Measurements from ENCODE around the gene SLC35E2B. TPM values are rescaled to one million over a fixed set of nuclear protein-coding genes. Genes with fewer than 3 reads are reported as not detected.
"Not testable (repeated sequence)": the region's sequence is repeated elsewhere in the genome, so short reads cannot be mapped to it uniquely, and the experiment has no call there.

SLC35E2B gene
- total RNA-seq, 1 experiment from 2014 or later, result 41.7 TPM

DNA sequence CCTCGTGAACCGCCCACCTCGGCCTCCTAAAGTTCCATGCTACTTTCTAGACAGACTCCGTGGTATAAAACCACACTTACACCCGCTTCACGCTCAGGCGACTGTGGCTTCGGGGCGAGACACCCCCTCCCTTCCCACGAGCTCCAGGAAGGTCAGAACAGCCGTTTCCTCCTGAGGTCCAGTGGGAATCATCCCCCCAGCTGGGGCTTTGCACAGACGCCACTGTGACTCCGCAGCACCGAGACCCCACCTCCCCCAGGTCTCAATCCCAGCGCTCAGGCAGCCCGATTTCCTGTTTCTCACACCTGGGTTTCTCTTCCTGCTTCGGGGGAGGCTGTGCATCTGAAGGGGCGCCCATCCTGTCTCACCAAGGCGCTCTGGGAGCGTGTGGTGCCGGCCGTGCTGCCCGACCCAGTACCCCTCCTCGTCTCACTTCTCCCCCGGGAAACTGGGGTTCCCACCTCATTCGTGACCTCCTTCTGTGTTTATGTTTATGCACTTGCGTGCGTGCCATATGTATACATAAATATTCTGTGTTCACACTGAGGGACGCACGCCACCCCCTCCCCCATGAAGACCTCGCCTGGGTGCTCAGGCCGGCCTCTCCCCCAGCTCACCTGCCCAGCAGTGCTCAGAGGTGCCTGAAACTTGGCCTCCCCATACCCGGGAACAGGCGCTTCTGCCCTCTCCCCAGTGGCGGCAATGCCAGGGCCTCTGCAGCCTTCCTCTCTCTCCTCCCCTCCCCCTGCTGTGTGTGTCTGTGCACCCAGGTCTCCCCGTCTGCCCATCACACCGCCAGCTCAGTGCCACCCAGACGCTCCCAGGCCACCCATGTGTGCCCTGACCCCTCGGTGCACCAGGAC, 14.6 kb downstream of the SLC35E2B start:
- H2BK12ac ChIP-seq (ENCODE audit: insufficient read length, low read depth, low read length), result no peak overlapping the region
- H3K4me1 ChIP-seq (ENCODE audit: insufficient read depth, low read length), result no peaks in the 10 kb centered on the region; the same call in 1 of the 2 replicates
- H3K27ac ChIP-seq (ENCODE audit: insufficient read length, low read depth, low read length), result no peak overlapping the region
- H2BK5ac ChIP-seq (ENCODE audit: insufficient read length, low read length), result no peak overlapping the region
- DNase-seq, result no peak
- H4K20me1 ChIP-seq (ENCODE audit: control insufficient read depth, insufficient read depth, insufficient read length), result no peaks in the 10 kb centered on the region
- H3K9me3 ChIP-seq (ENCODE audit: control insufficient read depth, low read depth, low read length), result no peaks in the 10 kb centered on the region
- no peak overlapping the region for H2AK5ac ChIP-seq (ENCODE audit: insufficient read length, low read length)
- peak overlapping the region; percentile 84 to 93 (median 85) for H3K27ac Mint-ChIP-seq
- H3K27me3 Mint-ChIP-seq (ENCODE audit: low read depth), result no peaks in the 10 kb centered on the region
- H3K56ac ChIP-seq (ENCODE audit: insufficient read length, low read depth, low read length), result no peak overlapping the region
- H4K8ac ChIP-seq (replicated peaks; ENCODE audit: insufficient read length, low read depth, low read length), result no peak overlapping the region
- no peak overlapping the region; a peak in 1 of 5 replicates for H3K4me3 Mint-ChIP-seq
- H3K79me2 ChIP-seq (ENCODE audit: insufficient read depth, low read length), result peaks cover 2% of the 10 kb centered on the region; the same call in 1 of the 2 replicates
- no peak overlapping the region for H3K4ac ChIP-seq (ENCODE audit: low read depth, low read length)
- no peak overlapping the region for H4K91ac ChIP-seq (ENCODE audit: insufficient read length, low read depth, low read length)
- no peaks in the 10 kb centered on the region for H3K27me3 ChIP-seq (ENCODE audit: insufficient read depth, low read length)
- peaks cover 0 to 13% (median 12%) of the 10 kb centered on the region in 3 experiments; a peak in 6 of 7 replicates for H3K36me3 Mint-ChIP-seq (ENCODE audit: insufficient read depth in 1 of 3, low read depth in 3 of 3)
- H4K5ac ChIP-seq (ENCODE audit: insufficient read length, low read depth, low read length), result no peak overlapping the region
- H3K18ac ChIP-seq (ENCODE audit: insufficient read length, low read depth, low read length), result no peak overlapping the region
- H3K79me1 ChIP-seq (ENCODE audit: insufficient read depth, low read depth, low read length, poor library complexity, severe bottlenecking), result no peaks in the 10 kb centered on the region
- no peak overlapping the region for H3K23ac ChIP-seq (ENCODE audit: insufficient read length, low read depth, low read length)
- no peak overlapping the region for H2BK120ac ChIP-seq (ENCODE audit: low read depth, low read length, poor library complexity, severe bottlenecking)
- no CpG with 5 or more reads among the region's 39 CpGs for WGBS (ENCODE audit: extremely low coverage, insufficient read length, low lambda C conversion rate)
- no peaks in the 10 kb centered on the region for H3K9me3 Mint-ChIP-seq
- H3K4me1 Mint-ChIP-seq, result peaks cover 19 to 27% of the 10 kb centered on the region in 2 experiments
- no peak overlapping the region for H2BK20ac ChIP-seq (ENCODE audit: low read depth, low read length, poor library complexity, severe bottlenecking)
- no peak overlapping the region for H3T11ph ChIP-seq (ENCODE audit: low read length)
- TF ChIP-seq CTCF (conservative IDR thresholded peaks at IDR 0.05), result no peak
- H3K23me2 ChIP-seq (ENCODE audit: insufficient read length, low read depth, low read length, poor library complexity, severe bottlenecking), result no peaks in the 10 kb centered on the region
- H3K4me2 ChIP-seq (ENCODE audit: insufficient read depth, insufficient read length, low read length), result no peak overlapping the region
- no peak overlapping the region for H2BK15ac ChIP-seq (ENCODE audit: low read depth, low read length)
- no peak overlapping the region for H2AFZ ChIP-seq (ENCODE audit: low read length)
- 0 out of 2 replicates have a peak overlapping the region, but pooled peaks have one; percentile 16 for H3K14ac ChIP-seq (ENCODE audit: insufficient read depth, low read length)
- H3K9ac ChIP-seq (ENCODE audit: extremely low read depth, insufficient read length, low read length), result no peak overlapping the region

GRCh38 chr1:1676087-1676486, 16.5 kb downstream of the SLC35E2B start:
- H4K91ac ChIP-seq (ENCODE audit: insufficient read length, low read depth, low read length); H3K56ac ChIP-seq (ENCODE audit: insufficient read length, low read depth, low read length); DNase-seq; H3K23ac ChIP-seq (ENCODE audit: insufficient read length, low read depth, low read length); H4K20me1 ChIP-seq (ENCODE audit: control insufficient read depth, insufficient read depth, insufficient read length); H3K4me1 ChIP-seq (ENCODE audit: insufficient read depth, low read length); H3K23me2 ChIP-seq (ENCODE audit: insufficient read length, low read depth, low read length, poor library complexity, severe bottlenecking); H4K8ac ChIP-seq (replicated peaks; ENCODE audit: insufficient read length, low read depth, low read length); H2BK12ac ChIP-seq (ENCODE audit: insufficient read length, low read depth, low read length); H3K79me1 ChIP-seq (ENCODE audit: insufficient read depth, low read depth, low read length, poor library complexity, severe bottlenecking); H3K27ac Mint-ChIP-seq; H3K27ac ChIP-seq (ENCODE audit: insufficient read length, low read depth, low read length); H3K4me2 ChIP-seq (ENCODE audit: insufficient read depth, insufficient read length, low read length); H3K4ac ChIP-seq (ENCODE audit: low read depth, low read length); H3K27me3 Mint-ChIP-seq (ENCODE audit: low read depth); H2AK5ac ChIP-seq (ENCODE audit: insufficient read length, low read length); H3K9me3 Mint-ChIP-seq; H3K27me3 ChIP-seq (ENCODE audit: insufficient read depth, low read length); H4K5ac ChIP-seq (ENCODE audit: insufficient read length, low read depth, low read length); H2BK120ac ChIP-seq (ENCODE audit: low read depth, low read length, poor library complexity, severe bottlenecking); H3K18ac ChIP-seq (ENCODE audit: insufficient read length, low read depth, low read length); H2BK15ac ChIP-seq (ENCODE audit: low read depth, low read length); H3K4me3 Mint-ChIP-seq; H3K79me2 ChIP-seq (ENCODE audit: insufficient read depth, low read length); H3K9ac ChIP-seq (ENCODE audit: extremely low read depth, insufficient read length, low read length); H3T11ph ChIP-seq (ENCODE audit: low read length); H2BK20ac ChIP-seq (ENCODE audit: low read depth, low read length, poor library complexity, severe bottlenecking); H3K14ac ChIP-seq (ENCODE audit: insufficient read depth, low read length); H3K9me3 ChIP-seq (ENCODE audit: control insufficient read depth, low read depth, low read length); H2AFZ ChIP-seq (ENCODE audit: low read length); H2BK5ac ChIP-seq (ENCODE audit: insufficient read length, low read length): not testable (repeated sequence)
- no CpG with 5 or more reads among the region's 21 CpGs for WGBS (ENCODE audit: extremely low coverage, insufficient read length, low lambda C conversion rate)
- peaks cover 2 to 26% (median 22%) of the 10 kb centered on the region in 3 experiments; a peak in 6 of 7 replicates for H3K36me3 Mint-ChIP-seq (ENCODE audit: insufficient read depth in 1 of 3, low read depth in 3 of 3)
- peaks cover 16 to 17% of the 10 kb centered on the region in 2 experiments for H3K4me1 Mint-ChIP-seq
